IMR-90 (cell line): Measurements from ENCODE around the gene L3MBTL4. TPM values are rescaled to one million over a fixed set of nuclear protein-coding genes. Genes with fewer than 3 reads are reported as not detected.

Experiments used
- ATAC-seq: fragments of 200-7000 bp; cut with Tn5 transposase; 2 replicates; pipeline ENCODE4 v1.9.1; 2020; ENCODE audit warnings: low read depth, mild to moderate bottlenecking, moderate library complexity
- BruUV-seq: library from RNA; stranded (reverse); fragments of 400-500 nt; replicated peaks from 2 replicates; lab custom pipeline; 2021; lab: Mats Ljungman, UMichigan
- CTCF ChIA-PET: fragments of 300-600 bp; formaldehyde crosslinking; extraction: SDS; loops from one replicate; lab custom pipeline; 2021; ENCODE audit warnings: antibody characterized with exemption; lab: Yijun Ruan, JAX
- POLR2A ChIA-PET: fragments of 300-600 bp; sonication (Branson Sonifier 250); formaldehyde crosslinking; loops from one replicate; lab custom pipeline; 2022; ENCODE audit warnings: antibody characterized with exemption; ENCODE audit not compliant: unreplicated experiment; lab: Charles Lee
- DNase-seq: peaks from one replicate; pipeline ENCODE4 v3.0.0; 2013
- H2AFZ ChIP-seq: replicated peaks from 2 replicates; pipeline ENCODE3; 2013; ENCODE audit warnings: low read length, mild to moderate bottlenecking; ENCODE audit not compliant: poor library complexity
- H2AK5ac ChIP-seq: 2 replicates; pipeline ENCODE4 v1.6.1; 2013; ENCODE audit warnings: low read depth, low read length, inconsistent platforms
- H2AK9ac ChIP-seq: replicated peaks from 2 replicates; pipeline ENCODE3; 2013; ENCODE audit warnings: mild to moderate bottlenecking, low read depth, low read length, moderate library complexity; ENCODE audit not compliant: poor library complexity
- H2BK120ac ChIP-seq: 2 replicates; pipeline ENCODE4 v1.6.1; 2013; ENCODE audit warnings: low read depth, low read length, inconsistent platforms
- H2BK15ac ChIP-seq: 3 replicates; pipeline ENCODE4 v1.6.1; 2013; ENCODE audit warnings: low read depth, low read length, inconsistent platforms
- H2BK20ac ChIP-seq: 2 replicates; pipeline ENCODE4 v1.6.1; 2013; ENCODE audit warnings: low read depth, mild to moderate bottlenecking, inconsistent platforms, low read length, moderate library complexity
- H2BK5ac ChIP-seq: 2 replicates; pipeline ENCODE4 v1.6.1; 2013; ENCODE audit warnings: mild to moderate bottlenecking, low read depth, low read length, inconsistent platforms; ENCODE audit not compliant: poor library complexity, severe bottlenecking
- H3K14ac ChIP-seq: replicated peaks from 2 replicates; pipeline ENCODE4 v1.6.1; 2013; ENCODE audit warnings: low read depth, low read length, inconsistent platforms
- H3K18ac ChIP-seq: 2 replicates; pipeline ENCODE4 v1.6.1; 2013; ENCODE audit warnings: low read depth, low read length, control low read depth
- H3K23ac ChIP-seq: 2 replicates; pipeline ENCODE4 v1.6.1; 2013; ENCODE audit warnings: low read depth, low read length, inconsistent platforms
- H3K27ac ChIP-seq: 2 replicates; pipeline ENCODE4 v1.5.1; 2013; ENCODE audit warnings: mild to moderate bottlenecking, control low read depth, low read length; ENCODE audit not compliant: insufficient read depth
- H3K27me3 ChIP-seq: 2 replicates; pipeline ENCODE4 v1.6.1; 2013; ENCODE audit warnings: low read length; ENCODE audit not compliant: control insufficient read depth, insufficient read depth
- H3K36me3 ChIP-seq: 2 replicates; pipeline ENCODE4 v1.6.1; 2013; ENCODE audit warnings: low read length, mixed read lengths; ENCODE audit not compliant: control insufficient read depth, insufficient read depth
- H3K4ac ChIP-seq: 2 replicates; pipeline ENCODE4 v1.6.1; 2013; ENCODE audit warnings: low read depth, low read length, inconsistent platforms
- H3K4me1 ChIP-seq: 2 replicates; pipeline ENCODE4 v1.6.1; 2013; ENCODE audit warnings: low read length, mixed read lengths; ENCODE audit not compliant: control insufficient read depth, insufficient read depth
- H3K4me2 ChIP-seq: 2 replicates; pipeline ENCODE4 v1.6.1; 2013; ENCODE audit warnings: low read depth, mild to moderate bottlenecking, control low read depth, low read length, moderate library complexity
- H3K4me3 ChIP-seq: 2 replicates; pipeline ENCODE4 v1.5.1; 2013; ENCODE audit warnings: low read depth, mild to moderate bottlenecking, control low read depth, low read length, moderate library complexity; ENCODE audit not compliant: insufficient read depth
- H3K56ac ChIP-seq: 2 replicates; pipeline ENCODE4 v1.6.1; 2013; ENCODE audit warnings: low read length, inconsistent platforms; ENCODE audit not compliant: insufficient read depth; ENCODE audit errors: extremely low read depth
- H3K79me1 ChIP-seq, 2 experiments: 2 replicates each; pipeline ENCODE4 v1.6.1; 2013; ENCODE audit warnings: low read length in 2 of 2, inconsistent platforms in 1 of 2, low read depth in 1 of 2
- H3K9ac ChIP-seq: 2 replicates; pipeline ENCODE4 v1.6.1; 2013; ENCODE audit warnings: low read depth, low read length, control low read depth
- H3K9me1 ChIP-seq: 2 replicates; pipeline ENCODE4 v1.6.1; 2013; ENCODE audit warnings: low read length, inconsistent platforms; ENCODE audit not compliant: insufficient read depth
- H3K9me3 ChIP-seq: 2 replicates; pipeline ENCODE4 v1.6.1; 2013; ENCODE audit warnings: low read length; ENCODE audit not compliant: control insufficient read depth, insufficient read depth
- H4K20me1 ChIP-seq: 2 replicates; pipeline ENCODE4 v1.6.1; 2013; ENCODE audit warnings: low read length, inconsistent platforms; ENCODE audit not compliant: insufficient read depth
- H4K5ac ChIP-seq: 2 replicates; pipeline ENCODE4 v1.6.1; 2013; ENCODE audit warnings: mild to moderate bottlenecking, low read depth, low read length, control low read depth
- H4K8ac ChIP-seq, 2 experiments: 2 replicates each; pipeline ENCODE4 v1.6.1; 2013; ENCODE audit warnings: low read depth in 2 of 2, low read length in 2 of 2, control low read depth in 1 of 2, inconsistent platforms in 1 of 2
- H4K91ac ChIP-seq: 2 replicates; pipeline ENCODE4 v1.6.1; 2013; ENCODE audit warnings: low read depth, low read length, inconsistent platforms; ENCODE audit not compliant: insufficient read depth
- BHLHE40 ChIP-seq: fragments of 150-350 bp; IDR thresholded peaks from 2 replicates; pipeline ENCODE4 v1.6.1; 2016; ENCODE audit warnings: mild to moderate bottlenecking, low read depth, low read length
- CEBPB ChIP-seq: IDR thresholded peaks from 2 replicates; pipeline ENCODE4 v1.6.1; 2012; ENCODE audit warnings: low read depth, low read length, improper control_type of control experiment
- CHD1 ChIP-seq: IDR thresholded peaks from 2 replicates; pipeline ENCODE4 v1.6.1; 2012; ENCODE audit warnings: low read depth, low read length, improper control_type of control experiment
- CTCF ChIP-seq: conservative IDR thresholded peaks from 2 replicates; pipeline ENCODE4 v1.5.1; 2012; ENCODE audit warnings: mild to moderate bottlenecking, low read depth, low read length, improper control_type of control experiment
- ELK1 ChIP-seq: fragments of 150-350 bp; IDR thresholded peaks from 2 replicates; pipeline ENCODE4 v1.6.1; 2016; ENCODE audit warnings: low read depth, mild to moderate bottlenecking, low read length, moderate library complexity, borderline replicate concordance
- FOS ChIP-seq: fragments of 150-350 bp; IDR thresholded peaks from 2 replicates; pipeline ENCODE4 v1.6.1; 2016; ENCODE audit warnings: low read depth, low read length
- MAFK ChIP-seq: IDR thresholded peaks from 2 replicates; pipeline ENCODE4 v1.6.1; 2012; ENCODE audit warnings: low read depth, low read length, improper control_type of control experiment
- MAZ ChIP-seq: IDR thresholded peaks from 2 replicates; pipeline ENCODE4 v1.6.1; 2012; ENCODE audit warnings: low read depth, mild to moderate bottlenecking, low read length, improper control_type of control experiment, moderate library complexity, borderline replicate concordance
- NFE2L2 ChIP-seq: fragments of 150-350 bp; IDR thresholded peaks from 2 replicates; pipeline ENCODE4 v1.6.1; 2016; ENCODE audit warnings: low read depth, mild to moderate bottlenecking, low read length
- RAD21 ChIP-seq: IDR thresholded peaks from 2 replicates; pipeline ENCODE4 v1.6.1; 2012; ENCODE audit warnings: low read length, improper control_type of control experiment
- RCOR1 ChIP-seq: IDR thresholded peaks from 2 replicates; pipeline ENCODE4 v1.6.1; 2012; ENCODE audit warnings: mild to moderate bottlenecking, low read length, improper control_type of control experiment; ENCODE audit not compliant: insufficient replicate concordance
- WGBS, 2 experiments: methylation state at CpG; one replicate each; pipeline versions ENCODE4 v1.1.5 to v1.1.7; 2013; ENCODE audit warnings: missing lambda C conversion rate in 2 of 2; ENCODE audit not compliant: insufficient read length in 1 of 2; ENCODE audit errors: extremely low coverage in 2 of 2; 5-methylcytosine and 5-hydroxymethylcytosine counted together
- dilution Hi-C: fragments of 300-500 bp; cut with HindIII; formaldehyde crosslinking; loops from one replicate; pipeline ENCODE4 v1.14.3; 2018; ENCODE audit warnings: low sequenced_read_pairs; ENCODE audit not compliant: unreplicated experiment
- in situ Hi-C: fragments of 300-500 bp; cut with MboI; formaldehyde crosslinking; loops from 3 replicates; pipeline ENCODE4 v1.14.3; 2019; ENCODE audit warnings: low sequenced_read_pairs, inconsistent platforms, mixed read lengths
- intact Hi-C: fragments of 100-400 bp; cut with micrococcal nuclease; formaldehyde crosslinking; loops from 2 replicates; pipeline ENCODE4 v1.10.0; 2022
- polyA plus RNA-seq, 3 experiments: library from polyadenylated mRNA; depleted of rRNA; stranded (reverse); fragments of >200 nt; gene quantifications; 2 replicates each; pipeline ENCODE4 v1.2.3, GENCODE V29; 2012; ENCODE audit warnings: low replicate concordance in 1 of 3
- total RNA-seq: library from RNA; depleted of rRNA; stranded (reverse); fragments of >200 nt; gene quantifications from 2 replicates; pipeline ENCODE4 v1.2.3, GENCODE V29; 2012

L3MBTL4 gene
- total and polyA plus RNA-seq, 2 of the 4 experiments (the other 2 are of a cell fraction): under 0.01 to 0.02 TPM

- no peak for TF ChIP-seq RAD21
These were observed 401.4 kb downstream of the L3MBTL4 start (continued) for GRCh38 chr18:6013171-6013810.

GRCh38 chr18:6010921-6011320, 403.8 kb downstream of the L3MBTL4 start:
- no peak overlapping the region for H3K56ac ChIP-seq
- H3K9ac ChIP-seq: no peak overlapping the region
- H3K23ac ChIP-seq: no peak overlapping the region
- ATAC-seq: no peak
- H2BK120ac ChIP-seq: no peak overlapping the region
- H3K4me1 ChIP-seq: peaks cover 7% of the 10 kb centered on the region
- no peaks in the 10 kb centered on the region for H3K27me3 ChIP-seq
- WGBS, 2 experiments: no CpG with 5 or more reads among the region's 1 CpG
- no peak overlapping the region for H2BK20ac ChIP-seq
- no TSS peak for BruUV-seq
- H2AK5ac ChIP-seq: no peak overlapping the region
- ChIA-PET POLR2A (no interaction called here), CTCF (interaction anchor here (0.6 kb wide), 1 partner anchor 177 kb away, joined by 3 read pairs; no protein-coding TSS in a partner anchor)
- H3K9me3 ChIP-seq: no peaks in the 10 kb centered on the region
- H4K8ac ChIP-seq: no peak overlapping the region
- H3K18ac ChIP-seq: no peak overlapping the region
- H2BK5ac ChIP-seq: no peak overlapping the region
- TF ChIP-seq FOS (no peak), NFE2L2 (no peak), RAD21 (no peak), RCOR1 (no peak), MAFK (no peak), CEBPB (no peak), CHD1 (no peak), BHLHE40 (no peak), ELK1 (no peak), MAZ (no peak), CTCF (no peak)
- H3K36me3 ChIP-seq: no peaks in the 10 kb centered on the region
- H4K91ac ChIP-seq: no peak overlapping the region
- H3K9me1 ChIP-seq: no peaks in the 10 kb centered on the region
- DNase-seq: no peak
- H3K4ac ChIP-seq: no peak overlapping the region
- H3K79me1 ChIP-seq: no peaks in the 10 kb centered on the region
- no peak overlapping the region for H3K14ac ChIP-seq
- H2BK15ac ChIP-seq: 0 out of 3 replicates have a peak overlapping the region, but pooled peaks have one; percentile 21
- intact Hi-C loops (no loop called here), dilution Hi-C loops (no loop called here), in situ Hi-C loops (no loop called here)
- H2AK9ac ChIP-seq: no peak overlapping the region
- no peak overlapping the region for H4K5ac ChIP-seq
- no peak overlapping the region for H3K4me3 ChIP-seq
- H4K20me1 ChIP-seq: no peaks in the 10 kb centered on the region
- H3K4me2 ChIP-seq: no peak overlapping the region
- no peak overlapping the region for H2AFZ ChIP-seq
- no peak overlapping the region for H3K27ac ChIP-seq
